SK-N-SH (cell line): ENCODE measurements around the gene CKM. TPM values are rescaled to one million over a fixed set of nuclear protein-coding genes. Genes with fewer than 3 reads are reported as not detected.
"Not testable (repeated sequence)": the region's sequence is repeated elsewhere in the genome, so short reads cannot be mapped to it uniquely, and the experiment has no call there.

Experiments
- CTCF ChIA-PET: fragments of 300-600, 350-600 bp; formaldehyde crosslinking; extraction: SDS; loops from one replicate; lab custom pipeline; 2021; lab: Yijun Ruan, JAX
- POLR2A ChIA-PET: fragments of 350-600 bp; sonication (Branson Sonifier 250); formaldehyde crosslinking; extraction: SDS; loops from one replicate; lab custom pipeline; 2020; ENCODE audit warnings: antibody characterized with exemption, inconsistent platforms; lab: Yijun Ruan, JAX
- DNase-seq: peaks from one replicate; pipeline ENCODE4 v3.0.0; 2012
- H2AFZ ChIP-seq: fragments of 200-600 bp; sonication (generic); 2 replicates; pipeline ENCODE4 v1.8.1; 2016; ENCODE audit warnings: antibody characterized with exemption, mild to moderate bottlenecking, low read depth
- H3F3A ChIP-seq: fragments of 200-600 bp; sonication (generic); replicated peaks from 2 replicates; pipeline ENCODE3; 2016; ENCODE audit warnings: antibody characterized with exemption, mild to moderate bottlenecking; ENCODE audit not compliant: insufficient read depth
- H3K27ac ChIP-seq, 2 experiments: fragments of 200-500 bp in 1 of 2; fragments of 200-600 bp in 1 of 2; sonication (Bioruptor generic) in 1 of 2; sonication (generic), shearing (Covaris generic) in 1 of 2; 2 replicates each; pipeline versions ENCODE4 v1.5.1 to v1.6.1; 2014 to 2016; ENCODE audit warnings: low read depth in 2 of 2, inconsistent platforms in 1 of 2, low read length in 1 of 2, mild to moderate bottlenecking in 1 of 2, mixed read lengths in 1 of 2
- H3K27me3 ChIP-seq: fragments of 200-600 bp; sonication (generic), shearing (Covaris generic); 2 replicates; pipeline ENCODE4 v1.6.1; 2016; ENCODE audit warnings: mixed run types; ENCODE audit not compliant: insufficient read depth
- H3K36me3 ChIP-seq, 2 experiments: fragments of 200-500 bp in 1 of 2; fragments of 200-600 bp in 1 of 2; sonication (Bioruptor generic) in 1 of 2; sonication (generic) in 1 of 2; replicated peaks in 1 of 2; 2 replicates each; pipeline versions ENCODE3 to v1.5.1; 2014 to 2016; ENCODE audit warnings: low read length in 1 of 2, mild to moderate bottlenecking in 1 of 2; ENCODE audit not compliant: insufficient read depth in 2 of 2, control insufficient read depth in 1 of 2
- H3K4me1 ChIP-seq, 2 experiments: fragments of 200-500 bp in 1 of 2; fragments of 200-600 bp in 1 of 2; sonication (Bioruptor generic) in 1 of 2; sonication (generic), shearing (Covaris generic) in 1 of 2; 2 replicates each; pipeline versions ENCODE4 v1.5.1 to v1.6.1; 2014 to 2016; ENCODE audit warnings: low read depth in 1 of 2, low read length in 1 of 2, mixed run types in 1 of 2; ENCODE audit not compliant: insufficient read depth in 2 of 2, control insufficient read depth in 1 of 2
- H3K4me2 ChIP-seq: fragments of 200-600 bp; sonication (generic), shearing (Covaris generic); 2 replicates; pipeline ENCODE4 v1.6.1; 2017; ENCODE audit warnings: mixed run types
- H3K4me3 ChIP-seq, 2 experiments: fragments of 200-500 bp in 1 of 2; fragments of 200-600 bp in 1 of 2; sonication (Bioruptor generic) in 1 of 2; sonication (generic), shearing (Covaris generic) in 1 of 2; 2 replicates each; pipeline versions ENCODE4 v1.5.1 to v1.8.1; 2014 to 2016; ENCODE audit warnings: low read depth in 2 of 2, inconsistent platforms in 1 of 2, low read length in 1 of 2, mild to moderate bottlenecking in 1 of 2, mixed read lengths in 1 of 2, moderate library complexity in 1 of 2
- H3K79me2 ChIP-seq: fragments of 200-600 bp; sonication (generic); 2 replicates; pipeline ENCODE4 v1.8.1; 2017; ENCODE audit warnings: mild to moderate bottlenecking; ENCODE audit not compliant: insufficient read depth
- H3K9ac ChIP-seq: fragments of 200-600 bp; sonication (generic); 2 replicates; pipeline ENCODE4 v1.6.1; 2017; ENCODE audit warnings: mixed run types
- H3K9me2 ChIP-seq: fragments of 200-600 bp; sonication (generic); 2 replicates; pipeline ENCODE4 v1.6.1; 2017; ENCODE audit warnings: mixed run types
- H3K9me3 ChIP-seq: fragments of 200-600 bp; sonication (generic); 2 replicates; pipeline ENCODE4 v1.6.1; 2017; ENCODE audit warnings: mixed run types, mild to moderate bottlenecking, moderate library complexity
- H4K20me1 ChIP-seq: fragments of 200-600 bp; sonication (generic); 2 replicates; pipeline ENCODE4 v1.6.1; 2017; ENCODE audit warnings: mild to moderate bottlenecking, mixed run types; ENCODE audit not compliant: insufficient read depth
- CHD2 ChIP-seq: fragments of 150-350 bp; IDR thresholded peaks from 2 replicates; pipeline ENCODE4 v1.6.1; 2018; ENCODE audit warnings: low read length; ENCODE audit not compliant: partially characterized antibody
- EP300 ChIP-seq, 2 experiments: IDR thresholded peaks; 2 replicates each; pipeline versions ENCODE4 v1.4.0 to v1.6.1; 2012; ENCODE audit warnings: borderline replicate concordance in 1 of 2, low read depth in 1 of 2, low read length in 1 of 2
- EZH2phosphoT487 ChIP-seq: fragments of 200-600 bp; sonication (generic); IDR thresholded peaks from 2 replicates; pipeline ENCODE4 v1.6.1; 2017; ENCODE audit warnings: low read depth, mixed run types, mild to moderate bottlenecking, antibody characterized with exemption, moderate library complexity, borderline replicate concordance
- FOXM1 ChIP-seq: IDR thresholded peaks from 2 replicates; pipeline ENCODE4 v1.4.0; 2012; ENCODE audit warnings: low read depth, mild to moderate bottlenecking
- GATA2 ChIP-seq: sonication (generic); formaldehyde crosslinking; IDR thresholded peaks from 2 replicates; pipeline ENCODE4 v1.5.0; 2020; ENCODE audit warnings: mild to moderate bottlenecking, missing genetic modification reagents
- JUND ChIP-seq: IDR thresholded peaks from 2 replicates; pipeline ENCODE4 v1.4.0; 2012
- MEF2A ChIP-seq: IDR thresholded peaks from 2 replicates; pipeline ENCODE4 v1.4.0; 2012; ENCODE audit warnings: low read depth, borderline replicate concordance
- MXI1 ChIP-seq: IDR thresholded peaks from 2 replicates; pipeline ENCODE4 v1.6.1; 2012; ENCODE audit warnings: mild to moderate bottlenecking, low read depth, low read length, improper control_type of control experiment
- NRF1 ChIP-seq: IDR thresholded peaks from 2 replicates; pipeline ENCODE4 v1.6.1; 2012; ENCODE audit warnings: low read depth, mild to moderate bottlenecking, low read length
- POLR2AphosphoS5 ChIP-seq: IDR thresholded peaks from 2 replicates; pipeline ENCODE4 v1.6.1; 2012; ENCODE audit warnings: low read depth, low read length
- RCOR1 ChIP-seq: fragments of 150-350 bp; IDR thresholded peaks from 2 replicates; pipeline ENCODE4 v1.6.1; 2017; ENCODE audit warnings: antibody characterized with exemption, low read length
- SIN3A ChIP-seq: IDR thresholded peaks from 2 replicates; pipeline ENCODE4 v1.6.1; 2012; ENCODE audit warnings: low read depth, mild to moderate bottlenecking, low read length, moderate library complexity, borderline replicate concordance
- SMC3 ChIP-seq: IDR thresholded peaks from 2 replicates; pipeline ENCODE4 v1.6.1; 2012; ENCODE audit warnings: low read depth, low read length, improper control_type of control experiment
- TCF12 ChIP-seq: IDR thresholded peaks from 2 replicates; pipeline ENCODE4 v1.4.0; 2012
- TEAD4 ChIP-seq: IDR thresholded peaks from 2 replicates; pipeline ENCODE4 v1.4.0; 2012; ENCODE audit warnings: mild to moderate bottlenecking, borderline replicate concordance; ENCODE audit not compliant: insufficient read depth
- WGBS: methylation state at CpG from one replicate; pipeline ENCODE4 v1.1.6; 2017; ENCODE audit warnings: low lambda C conversion rate; 5-methylcytosine and 5-hydroxymethylcytosine counted together
- polyA plus RNA-seq, 3 experiments: library from polyadenylated mRNA; depleted of rRNA; stranded (reverse); fragments of >200 nt; gene quantifications; 2 replicates each; pipeline ENCODE4 v1.2.3, GENCODE V29; 2012

CKM gene
- polyA plus RNA-seq, 1 of the 3 experiments (the other 2 are of a cell fraction) = 0.05 TPM

DNA sequence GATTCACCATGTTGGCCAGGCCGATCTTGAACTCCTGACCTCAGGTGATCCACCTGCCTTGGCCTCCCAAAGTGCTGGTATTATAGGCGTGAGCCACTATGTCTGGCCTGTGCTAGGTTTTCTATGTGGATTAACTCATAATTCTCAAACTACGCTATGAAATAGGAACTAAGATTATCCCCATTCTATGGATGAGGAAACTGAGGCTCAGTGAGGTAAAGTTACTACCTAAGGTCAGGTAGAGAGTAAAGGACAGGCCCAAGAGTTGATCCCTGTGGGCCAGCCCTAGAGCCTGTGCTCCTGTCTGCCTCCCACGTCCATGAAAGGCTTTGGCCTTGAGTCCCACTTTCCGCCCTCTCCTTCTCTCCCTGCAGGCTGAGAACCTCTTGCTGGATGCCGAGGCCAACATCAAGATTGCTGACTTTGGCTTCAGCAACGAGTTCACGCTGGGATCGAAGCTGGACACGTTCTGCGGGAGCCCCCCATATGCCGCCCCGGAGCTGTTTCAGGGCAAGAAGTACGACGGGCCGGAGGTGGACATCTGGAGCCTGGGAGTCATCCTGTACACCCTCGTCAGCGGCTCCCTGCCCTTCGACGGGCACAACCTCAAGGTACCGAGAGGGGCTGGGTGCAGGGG lies 51.5 kb downstream of the CKM start:
- no peaks in the 10 kb centered on the region for H3K9me3 ChIP-seq
- no peak for DNase-seq
- H3K36me3 ChIP-seq = peaks cover 13 to 19% of the 10 kb centered on the region in 2 experiments
- no peak overlapping the region for H3K4me2 ChIP-seq
- no peak overlapping the region for H3K4me3 ChIP-seq
- no peak overlapping the region for H2AFZ ChIP-seq
- no peak overlapping the region for H3K27ac ChIP-seq
- no peaks in the 10 kb centered on the region for H4K20me1 ChIP-seq
- H3K4me1 ChIP-seq = peaks cover 0 to 14% of the 10 kb centered on the region in 2 experiments; a peak in 2 of 4 replicates
- CTCF ChIA-PET = no interaction called here
- 93% methylated on average over 20 of the region's 21 CpGs for WGBS
- TF ChIP-seq NRF1 (no peak), EZH2phosphoT487 (no peak), FOXM1 (no peak), SMC3 (no peak), SIN3A (no peak), MXI1 (no peak), GATA2 (no peak), CHD2 (no peak), TEAD4 (no peak), JUND (no peak), EP300 (IDR thresholded peaks at IDR 0.05; ENCODE audit: borderline replicate concordance in 1 of 2, low read depth in 1 of 2, low read length in 1 of 2) (no peak), TCF12 (no peak), MEF2A (no peak), RCOR1 (no peak), POLR2AphosphoS5 (no peak)
- H3K79me2 ChIP-seq = no peaks in the 10 kb centered on the region
- POLR2A ChIA-PET = no interaction called here
- H3F3A ChIP-seq = no peaks in the 10 kb centered on the region
- no peak overlapping the region for H3K9ac ChIP-seq
- no peaks in the 10 kb centered on the region for H3K9me2 ChIP-seq
- H3K27me3 ChIP-seq = no peaks in the 10 kb centered on the region

DNA sequence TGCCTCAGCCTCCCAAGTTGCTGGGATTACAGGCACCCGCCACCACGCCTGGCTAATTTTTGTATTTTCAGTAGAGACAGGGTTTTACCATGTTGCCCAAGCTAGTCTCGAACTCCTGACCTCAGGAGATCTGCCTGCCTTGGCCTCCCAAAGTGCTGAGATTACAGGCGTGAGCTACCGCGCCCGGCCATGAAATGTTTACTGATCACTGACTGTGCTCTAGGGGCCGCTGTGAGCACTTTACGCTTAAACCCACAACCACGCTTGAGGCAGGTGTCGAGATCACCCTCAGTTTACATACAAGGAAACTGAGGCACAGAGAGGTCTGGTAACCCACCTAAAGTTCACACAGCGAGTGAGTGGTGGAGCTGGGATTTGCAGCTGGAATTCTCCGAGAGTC lies 52.7 kb downstream of the CKM start:
- H3K9ac ChIP-seq, H3K4me1 ChIP-seq, H3K4me2 ChIP-seq, H3K27ac ChIP-seq, POLR2A ChIA-PET, H3F3A ChIP-seq, H4K20me1 ChIP-seq, H3K9me3 ChIP-seq, H2AFZ ChIP-seq, DNase-seq, H3K4me3 ChIP-seq, H3K9me2 ChIP-seq, H3K27me3 ChIP-seq, H3K79me2 ChIP-seq: not testable (repeated sequence)
- CTCF ChIA-PET = interaction anchor here (0.9 to 1.6 kb wide), 2 partner anchors 17 to 170 kb away, joined by 3 to 4 read pairs; no protein-coding TSS in a partner anchor
- WGBS = 93% methylated on average over 13 of the region's 13 CpGs
- peaks cover 13 to 17% of the 10 kb centered on the region in 2 experiments for H3K36me3 ChIP-seq
